ENCODE measurements around the gene WDR17.

Gene WDR17

GRCh38 chr4:176032454-176032853, 33.2 kb upstream of the WDR17 start:
- H3K36me3 ChIP-seq, result no peaks in the 10 kb centered on the region
- no peaks in the 10 kb centered on the region for H3K9me3 ChIP-seq
- intact Hi-C loops (cut with DNase I; ENCODE audit: low total_unique reads), result loop anchor here (10.0 kb wide), 1 partner anchor 312 kb away; no protein-coding TSS in a partner anchor
- H3K4me1 ChIP-seq, result no peaks in the 10 kb centered on the region
- no peaks in the 10 kb centered on the region for H3K27me3 ChIP-seq
- DNase-seq, result no peak
- H3K27ac ChIP-seq, result no peak overlapping the region
- no peak for TF ChIP-seq CTCF (IDR thresholded peaks at IDR 0.05)
- H3K4me3 ChIP-seq, result no peak overlapping the region

GRCh38 chr4:176034499-176034898, 31.1 kb upstream of the WDR17 start:
- H3K36me3 ChIP-seq, result no peaks in the 10 kb centered on the region
- no peak overlapping the region for H3K27ac ChIP-seq
- intact Hi-C loops (cut with DNase I; ENCODE audit: low total_unique reads), result loop anchor here (10.0 kb wide), 1 partner anchor 310 kb away; no protein-coding TSS in a partner anchor
- peak; percentile 41 to 49 for TF ChIP-seq CTCF (IDR thresholded peaks at IDR 0.05)
- H3K4me3 ChIP-seq, result no peak overlapping the region
- no peaks in the 10 kb centered on the region for H3K9me3 ChIP-seq
- H3K4me1 ChIP-seq, result no peaks in the 10 kb centered on the region
- no peaks in the 10 kb centered on the region for H3K27me3 ChIP-seq
- DNase-seq, result no peak

GRCh38 chr4:176034936-176035335, 30.7 kb upstream of the WDR17 start:
- Histone ChIP-seq H3K9me3 (no peaks in the 10 kb centered on the region), H3K4me1 (no peaks in the 10 kb centered on the region), H3K27me3 (no peaks in the 10 kb centered on the region), H3K4me3 (no peak overlapping the region), H3K27ac (no peak overlapping the region), H3K36me3 (no peaks in the 10 kb centered on the region)
- no peak for TF ChIP-seq CTCF (IDR thresholded peaks at IDR 0.05)
- no peak for DNase-seq
- intact Hi-C loops (cut with DNase I; ENCODE audit: low total_unique reads), result loop anchor here (10.0 kb wide), 1 partner anchor 310 kb away; no protein-coding TSS in a partner anchor

- Histone ChIP-seq H3K27ac (no peak overlapping the region), H3K27me3 (no peaks in the 10 kb centered on the region), H3K4me3 (no peak overlapping the region), H3K9me3 (no peaks in the 10 kb centered on the region), H3K36me3 (no peaks in the 10 kb centered on the region), H3K4me1 (no peaks in the 10 kb centered on the region)
- no peak for DNase-seq
- no peak for TF ChIP-seq CTCF (IDR thresholded peaks at IDR 0.05)
- intact Hi-C loops (cut with DNase I; ENCODE audit: low total_unique reads), result loop anchor here (10.0 kb wide), 1 partner anchor 308 kb away; no protein-coding TSS in a partner anchor
Measured at GRCh38 chr4:176036585-176037205, 28.9 kb upstream of the WDR17 start.

- no peak overlapping the region for H3K4me3 ChIP-seq
- no peak for TF ChIP-seq CTCF (IDR thresholded peaks at IDR 0.05)
- no peak for DNase-seq
- peaks cover 0 to under 1% (median 0%) of the 10 kb centered on the region in 4 donors for H3K4me1 ChIP-seq
- intact Hi-C loops (cut with DNase I; ENCODE audit: low total_unique reads), result loop anchor here (10.0 kb wide), 1 partner anchor 306 kb away; no protein-coding TSS in a partner anchor
- H3K27me3 ChIP-seq, result no peaks in the 10 kb centered on the region
- H3K9me3 ChIP-seq, result no peaks in the 10 kb centered on the region
- no peak overlapping the region for H3K27ac ChIP-seq
- H3K36me3 ChIP-seq, result no peaks in the 10 kb centered on the region
Measured at GRCh38 chr4:176038789-176039188, 26.9 kb upstream of the WDR17 start.

All from tibial artery (tissue), 4 donors.